ENCODE results near the gene UCP2.

UCP2 gene

GRCh38 chr11:74009675-74010305 lies 27.1 kb upstream of the UCP2 start:
- DNase-seq, result no peak

- no peak for DNase-seq
Observed at GRCh38 chr11:74009230-74009547, 26.5 kb upstream of the UCP2 start.

GRCh38 chr11:74008373-74009229 lies 26.0 kb upstream of the UCP2 start, which contains the start of gene UCP3:
Gene UCP3, minus strand, starts transcription at chr11:74009085. Its CDS starts 2,043 bp downstream, at chr11:74007042.
- DNase-seq, result no peak

GRCh38 chr11:74007691-74008372 lies 25.2 kb upstream of the UCP2 start:
- DNase-seq, result no peak

GRCh38 chr11:74006743-74007304 lies 24.2 kb upstream of the UCP2 start:
- no peak for DNase-seq

GRCh38 chr11:74005721-74006517 lies 23.3 kb upstream of the UCP2 start:
- no peak for DNase-seq

- peak; percentile 89 for DNase-seq
Observed at GRCh38 chr11:74004759-74005615, 22.3 kb upstream of the UCP2 start.

GRCh38 chr11:74004046-74004695 lies 21.5 kb upstream of the UCP2 start:
- DNase-seq, result no peak

GRCh38 chr11:74002832-74003231 lies 20.2 kb upstream of the UCP2 start:
- DNase-seq, result no peak

GRCh38 chr11:74001822-74002286 lies 19.2 kb upstream of the UCP2 start:
- no peak for DNase-seq

GRCh38 chr11:74000307-74001133 lies 17.9 kb upstream of the UCP2 start:
- no peak for DNase-seq

- DNase-seq, result no peak
Observed at GRCh38 chr11:73999581-74000306, 17.1 kb upstream of the UCP2 start.

- DNase-seq, result no peak
Observed at GRCh38 chr11:73998846-73999575, 16.4 kb upstream of the UCP2 start.

- DNase-seq, result no peak
Observed at GRCh38 chr11:73997120-73997770, 14.6 kb upstream of the UCP2 start.

GRCh38 chr11:73996161-73996747 lies 13.6 kb upstream of the UCP2 start:
- DNase-seq, result no peak

- DNase-seq, result peak; percentile 53
Observed at GRCh38 chr11:73995731-73996130, 13.1 kb upstream of the UCP2 start.

- no peak for DNase-seq
Observed at GRCh38 chr11:73995247-73995646, 12.6 kb upstream of the UCP2 start.

All from CD4-positive, alpha-beta T cell treated with Interleukin-17A for 4 hours (primary cell).